H1 (cell line): Measurements from ENCODE around the gene NUAK1. TPM values are rescaled to one million over a fixed set of nuclear protein-coding genes. Genes with fewer than 3 reads are reported as not detected.

Experiments
- BACH1 ChIP-seq: IDR thresholded peaks from 2 replicates; pipeline ENCODE4 v1.6.1; 2012; ENCODE audit warnings: low read length, improper control_type of control experiment
- CTBP2 ChIP-seq: IDR thresholded peaks from 2 replicates; pipeline ENCODE4 v1.7.0; 2011; ENCODE audit warnings: borderline replicate concordance, mild to moderate bottlenecking, moderate library complexity, mixed read lengths, low read length; ENCODE audit not compliant: insufficient read depth, insufficient read length
- CTCF ChIP-seq, 3 experiments: IDR thresholded peaks; 1 replicate in 2 of 3; 2 replicates in 1 of 3; pipeline versions ENCODE4 v1.5.1 to v1.6.1; 2011; ENCODE audit warnings: low read length in 3 of 3, mild to moderate bottlenecking in 3 of 3, inconsistent platforms in 2 of 3, low read depth in 1 of 3, moderate library complexity in 1 of 3; ENCODE audit not compliant: insufficient read depth in 1 of 3; ENCODE audit errors: control extremely low read depth in 1 of 3
- FOSL1 ChIP-seq: IDR thresholded peaks from 2 replicates; pipeline ENCODE4 v1.6.1; 2011; ENCODE audit warnings: mild to moderate bottlenecking, low read depth, low read length, moderate library complexity; ENCODE audit not compliant: insufficient read depth
- KDM1A ChIP-seq: fragments of 200-600, 300-600 bp; sonication (generic); IDR thresholded peaks from 2 replicates; pipeline ENCODE4 v1.7.1; 2016; ENCODE audit warnings: mild to moderate bottlenecking, low read length, borderline replicate concordance
- NRF1 ChIP-seq: IDR thresholded peaks from 2 replicates; pipeline ENCODE4 v1.6.1; 2011; ENCODE audit warnings: mild to moderate bottlenecking, low read depth, low read length, improper control_type of control experiment
- POLR2AphosphoS5 ChIP-seq: IDR thresholded peaks from 2 replicates; pipeline ENCODE4 v1.6.1; 2011; ENCODE audit warnings: low read depth, low read length
- RBBP5 ChIP-seq: IDR thresholded peaks from 2 replicates; pipeline ENCODE4 v1.7.1; 2012; ENCODE audit warnings: low read depth, mild to moderate bottlenecking, inconsistent platforms, low read length, moderate library complexity, borderline replicate concordance
- RXRA ChIP-seq: IDR thresholded peaks from 2 replicates; pipeline ENCODE4 v1.6.1; 2011; ENCODE audit warnings: low read depth, mild to moderate bottlenecking, low read length, moderate library complexity; ENCODE audit not compliant: insufficient read depth
- SIRT6 ChIP-seq: IDR thresholded peaks from one replicate; pipeline ENCODE4 v1.7.1; 2012; ENCODE audit warnings: low read length, inconsistent platforms
- TAF7 ChIP-seq: optimal IDR thresholded peaks from 2 replicates; pipeline ENCODE3; 2011; ENCODE audit warnings: low read depth, mild to moderate bottlenecking, inconsistent platforms, low read length, moderate library complexity, borderline replicate concordance
- TEAD4 ChIP-seq: IDR thresholded peaks from 2 replicates; pipeline ENCODE4 v1.6.1; 2012; ENCODE audit warnings: low read depth, low read length, inconsistent platforms, mixed read lengths
- USF2 ChIP-seq: IDR thresholded peaks from 2 replicates; pipeline ENCODE4 v1.6.1; 2011; ENCODE audit warnings: low read length, improper control_type of control experiment
- polyA plus RNA-seq, 7 experiments: library from polyadenylated mRNA; depleted of rRNA in 3 of 7; stranded (reverse) in 5 of 7; unstranded in 2 of 7; fragments of >200 nt in 5 of 7; fragments of 200-250 nt in 2 of 7; gene quantifications; 1 replicate in 5 of 7; 2 replicates in 1 of 7; 4 replicates in 1 of 7; pipeline versions ENCODE4 v1.2.1 to v1.2.3, GENCODE V29; 2011 to 2013; ENCODE audit warnings: missing spikeins in 2 of 7, mixed read lengths in 2 of 7
- total RNA-seq: library from RNA; stranded (reverse); fragmentation: NEBNext Ultra II Directional; extraction: Animal tissue kit (Norgen Biotek cat#: 25700); gene quantifications from 2 replicates; pipeline ENCODE4 v1.2.1, GENCODE V29; 2021

NUAK1 gene
- total and polyA plus RNA-seq, 2 of the 8 experiments (the other 6 are each of a cell fraction or from before 2014, with no cell fraction given), result 6.7 to 18.2 TPM

GRCh38 chr12:106138633-106139421 is at the start of gene NUAK1 (continued):
- TF ChIP-seq RXRA (no peak), TAF7 (peak; percentile 44), RBBP5 (peak; percentile 5; the same call in 1 of the 2 replicates), NRF1 (no peak), CTBP2 (peak; percentile 22), TEAD4 (0 out of 2 replicates have a peak, but pooled peaks have one; percentile 19), FOSL1 (no peak), BACH1 (no peak), POLR2AphosphoS5 (peak; percentile 12; the same call in 1 of the 2 replicates), USF2 (no peak), CTCF (IDR thresholded peaks at IDR 0.05; ENCODE audit: control extremely low read depth in 1 of 3, insufficient read depth in 1 of 3, low read depth in 1 of 3, low read length in 3 of 3) (no peak), KDM1A (no peak), SIRT6 (no peak)
